ENCODE results near the gene VANGL1. TPM values are rescaled to one million over a fixed set of nuclear protein-coding genes. Genes with fewer than 3 reads are reported as not detected.

The VANGL1 gene
- total RNA-seq, 1 experiment from 2014 or later, result 23.1 TPM

DNA sequence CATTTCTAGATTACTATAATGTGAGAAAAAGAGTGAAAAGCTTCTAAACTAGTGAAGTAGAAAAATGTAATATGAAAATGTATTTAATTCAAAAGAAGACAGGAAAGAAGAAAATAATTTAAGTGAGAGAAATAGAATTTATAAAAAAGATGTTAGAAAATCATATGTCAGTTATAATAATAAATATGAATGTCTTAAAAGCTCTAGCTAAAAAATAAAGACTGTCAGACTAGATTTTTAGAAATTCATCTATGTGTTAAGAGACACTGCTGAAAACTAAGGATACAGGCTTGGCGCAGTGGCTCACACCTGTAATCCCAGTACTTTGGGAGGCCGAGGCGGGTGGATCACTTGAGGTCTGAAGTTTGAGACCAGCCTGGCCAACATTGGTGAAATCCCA, 37.3 kb upstream of the VANGL1 start:
- no peaks in the 10 kb centered on the region for H3K9me3 ChIP-seq (ENCODE audit: low read length)
- H3F3A ChIP-seq (ENCODE audit: low read length, unreplicated experiment), result no peaks in the 10 kb centered on the region
- H3K36me3 ChIP-seq (ENCODE audit: low read depth, low read length), result no peaks in the 10 kb centered on the region
- H3K4me2 ChIP-seq (ENCODE audit: low read length), result no peak overlapping the region
- peaks cover 10% of the 10 kb centered on the region for H3K4me1 ChIP-seq (ENCODE audit: insufficient read depth, low read length)
- no peaks in the 10 kb centered on the region for H3K79me2 ChIP-seq (ENCODE audit: low read length)
- TF ChIP-seq EZH2 (IDR thresholded peaks at IDR 0.05; ENCODE audit: low read length, unreplicated experiment) (no peak), EZH2phosphoT487 (IDR thresholded peaks at IDR 0.05; ENCODE audit: borderline replicate concordance, low read length) (no peak), CTCF (conservative IDR thresholded peaks at IDR 0.05; ENCODE audit: low read depth, low read length) (no peak)
- POLR2A ChIA-PET (ENCODE audit: unreplicated experiment), result no interaction called here
- intact Hi-C loops (cut with micrococcal nuclease), result loop anchor here (10.0 kb wide), 1 partner anchor 410 kb away; no protein-coding TSS in a partner anchor
- no peaks in the 10 kb centered on the region for H4K20me1 ChIP-seq (ENCODE audit: low read length)
- no peak overlapping the region for H3K27ac ChIP-seq (ENCODE audit: low read length)
- ATAC-seq, result no peak
- no peak overlapping the region for H2AFZ ChIP-seq (ENCODE audit: low read length)
- CTCF ChIA-PET, result no interaction called here
- H3K9ac ChIP-seq (ENCODE audit: low read length), result no peak overlapping the region
- no peaks in the 10 kb centered on the region for H3K27me3 ChIP-seq (ENCODE audit: low read length)
- no peaks in the 10 kb centered on the region for H3K9me2 ChIP-seq (replicated peaks; ENCODE audit: low read length)
- no peak overlapping the region for H3K4me3 ChIP-seq (ENCODE audit: low read length)
- BruUV-seq (replicated peaks), result no TSS peak
- DNase-seq, result no peak

GRCh38 chr1:115606305-115606704, 35.5 kb upstream of the VANGL1 start:
- no TSS peak for BruUV-seq (replicated peaks)
- Histone ChIP-seq H3K79me2 (ENCODE audit: low read length) (no peaks in the 10 kb centered on the region), H3K27me3 (ENCODE audit: low read length) (no peaks in the 10 kb centered on the region), H3K9me2 (replicated peaks; ENCODE audit: low read length) (no peaks in the 10 kb centered on the region), H3K4me2 (ENCODE audit: low read length) (no peak overlapping the region), H3K36me3 (ENCODE audit: low read depth, low read length) (no peaks in the 10 kb centered on the region), H2AFZ (ENCODE audit: low read length) (no peak overlapping the region), H3K9me3 (ENCODE audit: low read length) (no peaks in the 10 kb centered on the region), H3K9ac (ENCODE audit: low read length) (no peak overlapping the region), H3K4me3 (ENCODE audit: low read length) (no peak overlapping the region), H4K20me1 (ENCODE audit: low read length) (no peaks in the 10 kb centered on the region), H3F3A (ENCODE audit: low read length, unreplicated experiment) (no peaks in the 10 kb centered on the region), H3K4me1 (ENCODE audit: insufficient read depth, low read length) (peaks cover 10% of the 10 kb centered on the region), H3K27ac (ENCODE audit: low read length) (no peak overlapping the region)
- TF ChIP-seq CTCF (conservative IDR thresholded peaks at IDR 0.05; ENCODE audit: low read depth, low read length) (no peak), EZH2 (IDR thresholded peaks at IDR 0.05; ENCODE audit: low read length, unreplicated experiment) (no peak), EZH2phosphoT487 (IDR thresholded peaks at IDR 0.05; ENCODE audit: borderline replicate concordance, low read length) (no peak)
- ChIA-PET CTCF (no interaction called here), POLR2A (ENCODE audit: unreplicated experiment) (no interaction called here)
- DNase-seq (no peak), ATAC-seq (no peak)
- intact Hi-C loops (cut with micrococcal nuclease), result loop anchor here (10.0 kb wide), 1 partner anchor 408 kb away; no protein-coding TSS in a partner anchor

- CTCF ChIA-PET, result interaction anchor here (0.7 to 3.3 kb wide), 5 partner anchors 9 to 735 kb away, joined by 3 to 57 read pairs (median 6); no protein-coding TSS in a partner anchor
- TF ChIP-seq EZH2 (IDR thresholded peaks at IDR 0.05; ENCODE audit: low read length, unreplicated experiment), result no peak
- no peak for TF ChIP-seq CTCF (conservative IDR thresholded peaks at IDR 0.05; ENCODE audit: low read depth, low read length)
- no peak for TF ChIP-seq EZH2phosphoT487 (IDR thresholded peaks at IDR 0.05; ENCODE audit: borderline replicate concordance, low read length)
- no peak overlapping the region for H3K4me2 ChIP-seq (ENCODE audit: low read length)
- H2AFZ ChIP-seq (ENCODE audit: low read length), result peak overlapping the region; percentile 46; the same call in 1 of the 2 replicates
- no peak overlapping the region for H3K9ac ChIP-seq (ENCODE audit: low read length)
- peak; percentile 17 for DNase-seq
- H3K36me3 ChIP-seq (ENCODE audit: low read depth, low read length), result no peaks in the 10 kb centered on the region
- no peaks in the 10 kb centered on the region for H3K27me3 ChIP-seq (ENCODE audit: low read length)
- intact Hi-C loops (cut with micrococcal nuclease), result loop anchor here (10.0 kb wide), 1 partner anchor 406 kb away; no protein-coding TSS in a partner anchor
- no peaks in the 10 kb centered on the region for H3K9me2 ChIP-seq (replicated peaks; ENCODE audit: low read length)
- no peak overlapping the region for H3K27ac ChIP-seq (ENCODE audit: low read length)
- H3F3A ChIP-seq (ENCODE audit: low read length, unreplicated experiment), result no peaks in the 10 kb centered on the region
- BruUV-seq (replicated peaks), result no TSS peak
- ATAC-seq, result peak; percentile 22; the same call in 1 of the 2 replicates
- POLR2A ChIA-PET (ENCODE audit: unreplicated experiment), result no interaction called here
- H4K20me1 ChIP-seq (ENCODE audit: low read length), result no peaks in the 10 kb centered on the region
- H3K4me1 ChIP-seq (ENCODE audit: insufficient read depth, low read length), result peaks cover 10% of the 10 kb centered on the region
- H3K79me2 ChIP-seq (ENCODE audit: low read length), result no peaks in the 10 kb centered on the region
- H3K4me3 ChIP-seq (ENCODE audit: low read length), result no peak overlapping the region
- H3K9me3 ChIP-seq (ENCODE audit: low read length), result no peaks in the 10 kb centered on the region
Measured at GRCh38 chr1:115609021-115609420, 32.7 kb upstream of the VANGL1 start.

All from PC-3 (cell line).